GM12892 (cell line): ENCODE results near the gene TIGD3.

ENCODE experiments used
- POLR2A ChIP-seq: IDR thresholded peaks from 2 replicates; pipeline ENCODE4 v1.6.1; 2011; ENCODE audit warnings: low read depth, low read length, control low read depth
- TAF1 ChIP-seq: IDR thresholded peaks from 2 replicates; pipeline ENCODE4 v1.6.1; 2011; ENCODE audit warnings: low read depth, mild to moderate bottlenecking, control low read depth, low read length, borderline replicate concordance

DNA sequence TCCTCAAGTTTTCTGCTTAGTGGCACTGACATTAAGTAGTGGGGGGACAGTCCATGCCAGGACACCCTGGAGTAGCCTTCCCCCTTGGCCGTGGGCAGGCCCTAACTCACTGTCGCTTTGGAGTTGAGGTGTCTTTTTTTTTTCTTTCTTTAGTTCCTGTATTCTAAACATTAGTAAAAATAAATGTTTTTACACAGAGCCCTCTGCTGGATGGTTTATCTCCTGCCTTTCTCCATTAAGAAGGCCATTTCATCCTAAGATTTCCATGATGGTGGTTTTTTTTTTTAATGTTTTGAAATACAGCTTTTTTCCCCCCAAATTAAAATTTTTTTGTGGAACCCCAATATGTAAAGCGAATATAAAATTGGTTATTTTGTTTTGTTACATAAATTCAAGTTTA is 1.8 kb upstream of the TIGD3 start:
- TF ChIP-seq POLR2A (no peak), TAF1 (no peak)
